ENCODE measurements around the gene ANAPC1.
A peak's percentile ranks its signal among the peaks of the same experiment; 100 is the strongest.
"Not testable (repeated sequence)": the region's sequence is repeated elsewhere in the genome, so short reads cannot be mapped to it uniquely, and the experiment has no call there.

ANAPC1 gene

DNA sequence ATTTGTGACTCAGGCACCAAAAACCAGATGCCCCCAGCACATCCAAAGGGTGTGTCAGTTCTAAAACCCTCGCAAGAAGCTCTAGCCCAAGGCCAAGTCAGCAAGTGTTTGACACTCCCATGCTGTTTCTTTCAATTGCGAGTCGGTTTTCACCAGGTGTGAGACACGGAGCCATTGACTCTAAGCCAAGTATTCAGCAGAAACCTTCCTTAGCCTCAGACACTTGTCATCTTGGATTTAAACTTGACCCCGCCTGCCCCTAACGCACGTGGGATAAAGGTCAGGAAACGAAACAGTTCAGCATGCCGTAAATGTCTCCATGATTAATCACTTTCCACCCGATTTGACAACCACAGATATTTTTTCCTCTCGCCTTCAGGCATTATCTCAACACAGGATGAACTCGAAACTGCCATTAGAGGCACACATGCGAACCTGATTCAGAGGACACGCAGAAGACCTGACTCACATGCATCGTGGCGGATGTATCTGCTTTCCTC is 156.3 kb downstream of the ANAPC1 start:
- peak; percentile 56 to 58 for DNase-seq

GRCh38 chr2:111725742-111726141 is 158.3 kb downstream of the ANAPC1 start:
- DNase-seq: peak in 1 of 2 donors; percentile 40

DNA sequence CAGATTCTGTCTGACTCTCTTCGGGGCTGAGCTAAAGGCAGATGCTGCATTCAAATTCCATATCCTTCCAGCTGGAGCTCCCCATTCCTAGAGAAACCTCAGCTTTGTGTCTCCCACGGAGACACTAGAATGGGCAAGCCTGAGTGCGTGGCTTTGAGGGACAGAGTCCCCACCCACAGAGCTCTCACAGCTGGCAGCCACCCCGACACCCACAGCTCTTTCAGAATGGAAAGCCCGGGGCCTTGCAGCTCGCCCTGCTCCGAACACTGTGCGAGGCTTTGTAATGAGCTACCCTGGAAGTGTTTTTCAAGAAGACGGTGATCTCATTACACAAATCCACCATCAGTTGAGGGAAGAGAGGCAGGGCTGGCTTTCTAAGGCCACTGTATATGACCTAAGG is 164.4 kb downstream of the ANAPC1 start:
- not testable (repeated sequence) for DNase-seq
